Loucy (cell line): ENCODE data around the gene FHL1.

ENCODE experiments used
- H2AFZ ChIP-seq: fragments of 200-600 bp; sonication (generic); 2 replicates; pipeline ENCODE4 v1.6.0; 2016; ENCODE audit warnings: antibody characterized with exemption, mild to moderate bottlenecking, low read length, moderate library complexity
- H3F3A ChIP-seq: fragments of 200-600 bp; 2 replicates; pipeline ENCODE4 v1.6.0; 2016; ENCODE audit warnings: antibody characterized with exemption, low read depth, mild to moderate bottlenecking
- H3K27me3 ChIP-seq: fragments of 200-600 bp; sonication (generic); 2 replicates; pipeline ENCODE4 v1.6.1; 2014; ENCODE audit warnings: low read length, mild to moderate bottlenecking; ENCODE audit not compliant: insufficient read depth, poor library complexity, severe bottlenecking
- H3K36me3 ChIP-seq: fragments of 200-600 bp; sonication (generic); 2 replicates; pipeline ENCODE4 v1.6.1; 2016; ENCODE audit warnings: low read length; ENCODE audit not compliant: insufficient read depth
- H3K4me1 ChIP-seq: fragments of 200-600 bp; sonication (generic); 2 replicates; pipeline ENCODE4 v1.5.1; 2014; ENCODE audit warnings: low read length, mild to moderate bottlenecking; ENCODE audit not compliant: insufficient read depth, poor library complexity, severe bottlenecking
- H3K4me2 ChIP-seq: fragments of 200-600 bp; sonication (generic); 2 replicates; pipeline ENCODE4 v1.6.0; 2014; ENCODE audit warnings: antibody characterized with exemption, low read length, low read depth, mild to moderate bottlenecking; ENCODE audit not compliant: poor library complexity, severe bottlenecking
- H3K4me3 ChIP-seq: fragments of 200-600 bp; sonication (generic); 2 replicates; pipeline ENCODE4 v1.5.1; 2014; ENCODE audit warnings: low read length, mild to moderate bottlenecking, mixed read lengths; ENCODE audit not compliant: poor library complexity, severe bottlenecking
- H3K79me2 ChIP-seq: fragments of 200-600 bp; sonication (generic); 2 replicates; pipeline ENCODE4 v1.6.1; 2014; ENCODE audit warnings: low read length; ENCODE audit not compliant: insufficient read depth
- H3K9ac ChIP-seq: fragments of 200-600 bp; sonication (generic); 2 replicates; pipeline ENCODE4 v1.6.0; 2014; ENCODE audit warnings: mild to moderate bottlenecking, low read depth, low read length, moderate library complexity; ENCODE audit not compliant: poor library complexity, severe bottlenecking
- H3K9me2 ChIP-seq: fragments of 200-600 bp; sonication (generic); replicated peaks from 2 replicates; pipeline ENCODE4 v1.6.1; 2016; ENCODE audit warnings: low read depth, low read length, mixed read lengths
- H3K9me3 ChIP-seq: fragments of 200-600 bp; sonication (generic); 2 replicates; pipeline ENCODE4 v1.6.1; 2014; ENCODE audit warnings: mild to moderate bottlenecking, antibody characterized with exemption, low read length, low read depth; ENCODE audit not compliant: insufficient read depth
- H4K20me1 ChIP-seq: fragments of 200-600 bp; sonication (generic); 2 replicates; pipeline ENCODE4 v1.6.0; 2014; ENCODE audit warnings: antibody characterized with exemption, low read length, mild to moderate bottlenecking; ENCODE audit not compliant: insufficient read depth, poor library complexity, severe bottlenecking
- EZH2phosphoT487 ChIP-seq: fragments of 200-600 bp; IDR thresholded peaks from 2 replicates; pipeline ENCODE4 v1.6.1; 2018; ENCODE audit warnings: antibody characterized with exemption, mild to moderate bottlenecking, moderate library complexity, borderline replicate concordance
- TF ChIP-seq, protein P1 (sequence below): fragments of 200-600 bp; sonication (generic); conservative IDR thresholded peaks from 2 replicates; pipeline ENCODE4 v1.5.1; 2014; ENCODE audit warnings: mild to moderate bottlenecking, antibody characterized with exemption, low read length

The FHL1 gene

DNA sequence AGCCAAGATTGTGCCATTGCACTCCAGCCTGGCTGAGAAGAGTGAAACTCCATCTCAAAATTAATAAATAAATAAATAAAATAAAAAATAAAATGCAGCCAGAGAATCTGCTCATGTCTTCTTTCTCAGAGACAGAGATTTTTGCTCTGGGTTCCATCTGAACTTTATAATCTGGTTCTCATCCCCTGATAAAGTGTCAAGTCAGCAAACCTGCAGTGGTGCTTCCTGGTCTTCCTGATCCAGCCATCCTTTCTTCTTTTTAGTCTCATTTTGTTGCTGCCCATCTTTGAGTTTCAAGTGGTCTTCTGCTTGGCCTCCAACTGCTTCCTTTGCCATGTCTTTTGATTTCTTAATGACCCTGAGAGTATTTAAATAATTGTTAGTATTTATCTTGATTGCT is 79.7 kb downstream of the FHL1 start:
- TF ChIP-seq, protein P1, sequence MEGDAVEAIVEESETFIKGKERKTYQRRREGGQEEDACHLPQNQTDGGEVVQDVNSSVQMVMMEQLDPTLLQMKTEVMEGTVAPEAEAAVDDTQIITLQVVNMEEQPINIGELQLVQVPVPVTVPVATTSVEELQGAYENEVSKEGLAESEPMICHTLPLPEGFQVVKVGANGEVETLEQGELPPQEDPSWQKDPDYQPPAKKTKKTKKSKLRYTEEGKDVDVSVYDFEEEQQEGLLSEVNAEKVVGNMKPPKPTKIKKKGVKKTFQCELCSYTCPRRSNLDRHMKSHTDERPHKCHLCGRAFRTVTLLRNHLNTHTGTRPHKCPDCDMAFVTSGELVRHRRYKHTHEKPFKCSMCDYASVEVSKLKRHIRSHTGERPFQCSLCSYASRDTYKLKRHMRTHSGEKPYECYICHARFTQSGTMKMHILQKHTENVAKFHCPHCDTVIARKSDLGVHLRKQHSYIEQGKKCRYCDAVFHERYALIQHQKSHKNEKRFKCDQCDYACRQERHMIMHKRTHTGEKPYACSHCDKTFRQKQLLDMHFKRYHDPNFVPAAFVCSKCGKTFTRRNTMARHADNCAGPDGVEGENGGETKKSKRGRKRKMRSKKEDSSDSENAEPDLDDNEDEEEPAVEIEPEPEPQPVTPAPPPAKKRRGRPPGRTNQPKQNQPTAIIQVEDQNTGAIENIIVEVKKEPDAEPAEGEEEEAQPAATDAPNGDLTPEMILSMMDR, result no peak
- no peak for TF ChIP-seq EZH2phosphoT487

GRCh38 chrX:136227948-136228838 is 80.9 kb downstream of the FHL1 start:
- peak overlapping the region; percentile 50 for H3K4me2 ChIP-seq
- H3K9me2 ChIP-seq, result no peaks in the 10 kb centered on the region
- no peak for TF ChIP-seq EZH2phosphoT487
- TF ChIP-seq, protein P1, result no peak
- H3K9me3 ChIP-seq, result no peaks in the 10 kb centered on the region
- no peaks in the 10 kb centered on the region for H4K20me1 ChIP-seq
- H3F3A ChIP-seq, result no peaks in the 10 kb centered on the region
- H3K9ac ChIP-seq, result no peak overlapping the region
- H2AFZ ChIP-seq, result no peak overlapping the region
- H3K27me3 ChIP-seq, result no peaks in the 10 kb centered on the region
- H3K4me3 ChIP-seq, result no peak overlapping the region
- H3K4me1 ChIP-seq, result peaks cover 14% of the 10 kb centered on the region
- H3K36me3 ChIP-seq, result peaks cover 57% of the 10 kb centered on the region; the same call in 1 of the 2 replicates
- H3K79me2 ChIP-seq, result no peaks in the 10 kb centered on the region

More for the DNA sequence above, 79.7 kb downstream of the FHL1 start:
- H3K9me2 ChIP-seq, result no peaks in the 10 kb centered on the region
- H3K9ac ChIP-seq, result no peak overlapping the region
- H3F3A ChIP-seq, result no peaks in the 10 kb centered on the region
- no peaks in the 10 kb centered on the region for H3K27me3 ChIP-seq
- H3K36me3 ChIP-seq, result peaks cover 64% of the 10 kb centered on the region; the same call in 1 of the 2 replicates
- no peak overlapping the region for H2AFZ ChIP-seq
- H3K4me1 ChIP-seq, result peaks cover 14% of the 10 kb centered on the region
- no peak overlapping the region for H3K4me3 ChIP-seq
- peak overlapping the region; percentile 50 for H3K4me2 ChIP-seq
- H4K20me1 ChIP-seq, result no peaks in the 10 kb centered on the region
- H3K9me3 ChIP-seq, result no peaks in the 10 kb centered on the region
- no peaks in the 10 kb centered on the region for H3K79me2 ChIP-seq

GRCh38 chrX:136228839-136229207 is 81.5 kb downstream of the FHL1 start:
- Histone ChIP-seq H2AFZ (no peak overlapping the region), H3K9me3 (no peaks in the 10 kb centered on the region), H4K20me1 (no peaks in the 10 kb centered on the region), H3K4me3 (no peak overlapping the region), H3K4me2 (no peak overlapping the region), H3K27me3 (no peaks in the 10 kb centered on the region), H3K9me2 (no peaks in the 10 kb centered on the region), H3K9ac (no peak overlapping the region), H3K79me2 (no peaks in the 10 kb centered on the region), H3K36me3 (peaks cover 52% of the 10 kb centered on the region; the same call in 1 of the 2 replicates), H3F3A (no peaks in the 10 kb centered on the region), H3K4me1 (peaks cover 14% of the 10 kb centered on the region)
- no peak for TF ChIP-seq EZH2phosphoT487
- TF ChIP-seq, protein P1, result no peak
